ENCODE data around the gene DYNC1I2.
"Not testable (repeated sequence)": the region's sequence is repeated elsewhere in the genome, so short reads cannot be mapped to it uniquely, and the experiment has no call there.

The DYNC1I2 gene

DNA sequence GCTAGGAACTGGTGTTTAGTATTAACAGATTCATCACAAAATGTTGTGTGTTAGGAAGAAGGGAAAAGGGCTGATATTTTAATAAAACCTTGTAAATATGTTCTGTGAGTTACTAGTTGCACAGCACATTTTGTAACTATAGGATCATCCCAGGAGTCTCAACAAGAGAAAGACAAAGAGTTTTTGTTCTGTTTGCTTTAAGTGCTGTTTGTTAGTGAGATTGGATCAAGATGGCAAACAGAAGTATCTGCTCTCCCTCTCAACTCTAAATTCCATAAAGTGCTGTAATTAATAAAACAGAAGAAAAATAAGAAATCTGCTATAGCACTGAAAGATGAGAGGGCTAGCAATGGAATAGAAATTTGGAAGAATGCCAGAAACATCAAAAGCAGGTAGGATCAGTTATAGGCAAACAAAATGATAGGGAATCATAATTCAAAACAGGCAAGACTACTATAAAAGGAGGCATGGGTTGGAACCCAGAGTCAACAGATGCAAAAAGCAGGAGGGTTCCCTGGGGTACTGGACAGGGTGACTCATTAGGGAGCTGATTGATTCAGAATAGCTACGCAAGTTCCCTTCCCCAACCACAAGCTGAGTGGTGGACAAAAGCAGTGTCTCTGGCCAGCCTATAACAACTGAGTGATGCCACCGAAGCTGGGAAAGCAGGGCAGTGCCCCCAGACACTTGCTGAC is 75.8 kb downstream of the DYNC1I2 start:
- H3K36me3 Mint-ChIP-seq (ENCODE audit: insufficient read depth), result peaks cover 15% of the 10 kb centered on the region
- no peak for DNase-seq (ENCODE audit: low spot score in 2 of 2)

DNA sequence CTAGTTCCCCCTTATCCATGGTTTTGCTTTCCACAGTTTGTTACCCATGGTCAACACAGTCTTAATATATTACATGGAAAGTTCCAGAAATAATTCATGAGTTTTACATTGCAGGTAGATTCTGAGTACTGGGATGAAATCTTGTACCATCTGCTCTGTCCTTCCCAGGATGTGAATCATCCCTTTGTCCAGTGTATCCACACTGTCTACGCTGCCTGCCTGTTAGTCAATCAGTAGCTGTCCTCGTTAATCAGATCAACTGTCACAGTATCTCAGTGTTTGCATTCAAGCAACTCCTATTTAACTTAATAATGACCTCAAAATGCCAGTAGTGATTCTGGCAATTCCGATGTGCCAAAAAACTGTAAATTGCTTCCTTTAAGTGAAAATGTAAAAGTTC is 76.3 kb downstream of the DYNC1I2 start:
- DNase-seq (ENCODE audit: low spot score in 2 of 2) (no peak), ATAC-seq (replicated peaks; ENCODE audit: extremely low read depth, poor library complexity, severe bottlenecking) (no peak)
- H3K4me1 Mint-ChIP-seq, result peaks cover 7% of the 10 kb centered on the region
- H3K9me3 Mint-ChIP-seq, result peaks cover 5% of the 10 kb centered on the region
- peaks cover 15% of the 10 kb centered on the region for H3K36me3 Mint-ChIP-seq (ENCODE audit: insufficient read depth)
- H3K4me3 Mint-ChIP-seq, result no peak overlapping the region
- H3K27ac Mint-ChIP-seq (ENCODE audit: low read depth), result no peak overlapping the region
- no peaks in the 10 kb centered on the region for H3K27me3 Mint-ChIP-seq

More for the DNA sequence above, 75.8 kb downstream of the DYNC1I2 start:
- H3K9me3 Mint-ChIP-seq, result peaks cover 5% of the 10 kb centered on the region
- no peak overlapping the region for H3K4me3 Mint-ChIP-seq
- no peaks in the 10 kb centered on the region for H3K27me3 Mint-ChIP-seq
- ATAC-seq (replicated peaks; ENCODE audit: extremely low read depth, poor library complexity, severe bottlenecking), result no peak
- H3K27ac Mint-ChIP-seq (ENCODE audit: low read depth), result no peak overlapping the region
- peaks cover 12% of the 10 kb centered on the region for H3K4me1 Mint-ChIP-seq

DNA sequence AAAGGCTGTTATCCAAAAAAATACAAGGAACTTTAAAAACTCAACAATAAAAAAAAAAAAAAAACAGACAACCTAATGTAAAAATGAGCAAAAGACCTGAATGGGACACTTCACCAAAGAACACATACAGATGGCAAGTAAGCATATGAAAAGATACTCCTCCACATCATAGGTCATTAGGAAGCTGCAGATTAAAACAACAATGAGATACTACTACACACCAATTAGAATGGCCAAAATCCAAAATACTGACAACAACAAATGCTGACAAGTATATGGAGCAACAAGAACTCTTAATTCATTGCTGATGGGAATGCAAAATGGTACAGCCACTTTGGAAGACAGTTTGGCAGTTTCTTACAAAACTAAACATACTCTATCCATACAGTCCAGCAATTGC is 84.2 kb downstream of the DYNC1I2 start:
- Mint-ChIP-seq H3K4me1 (no peaks in the 10 kb centered on the region), H3K36me3 (ENCODE audit: insufficient read depth) (peaks cover 3% of the 10 kb centered on the region), H3K27ac (ENCODE audit: low read depth) (no peak overlapping the region), H3K4me3 (no peak overlapping the region), H3K27me3 (no peaks in the 10 kb centered on the region), H3K9me3 (no peaks in the 10 kb centered on the region)
- no peak for ATAC-seq (replicated peaks; ENCODE audit: extremely low read depth, poor library complexity, severe bottlenecking)
- no peak for DNase-seq (ENCODE audit: low spot score in 2 of 2)

DNA sequence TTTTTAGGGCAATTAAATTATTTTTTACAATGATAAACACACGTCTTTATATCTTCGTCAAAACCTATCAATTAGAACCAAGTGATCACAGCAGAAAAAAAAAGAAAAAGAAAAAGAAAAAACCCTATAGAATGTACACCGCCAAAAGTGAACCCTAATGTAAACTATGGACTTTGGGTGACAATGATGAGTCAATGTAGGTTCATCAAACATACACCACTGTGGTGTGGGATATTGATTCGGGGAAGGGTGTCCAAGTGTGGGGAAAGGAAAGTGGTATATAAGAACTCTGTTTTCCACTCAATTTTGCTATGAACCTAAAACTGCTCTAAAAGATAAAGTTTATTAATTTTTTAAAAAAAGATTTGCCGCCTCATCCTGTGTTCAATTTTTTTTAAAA is 85.1 kb downstream of the DYNC1I2 start:
- Mint-ChIP-seq H3K4me1 (no peaks in the 10 kb centered on the region), H3K36me3 (ENCODE audit: insufficient read depth) (peaks cover 3% of the 10 kb centered on the region), H3K4me3 (no peak overlapping the region), H3K27me3 (no peaks in the 10 kb centered on the region), H3K27ac (ENCODE audit: low read depth) (no peak overlapping the region), H3K9me3 (no peaks in the 10 kb centered on the region)
- ATAC-seq (replicated peaks; ENCODE audit: extremely low read depth, poor library complexity, severe bottlenecking), result no peak
- DNase-seq (ENCODE audit: low spot score in 2 of 2), result no peak

DNA sequence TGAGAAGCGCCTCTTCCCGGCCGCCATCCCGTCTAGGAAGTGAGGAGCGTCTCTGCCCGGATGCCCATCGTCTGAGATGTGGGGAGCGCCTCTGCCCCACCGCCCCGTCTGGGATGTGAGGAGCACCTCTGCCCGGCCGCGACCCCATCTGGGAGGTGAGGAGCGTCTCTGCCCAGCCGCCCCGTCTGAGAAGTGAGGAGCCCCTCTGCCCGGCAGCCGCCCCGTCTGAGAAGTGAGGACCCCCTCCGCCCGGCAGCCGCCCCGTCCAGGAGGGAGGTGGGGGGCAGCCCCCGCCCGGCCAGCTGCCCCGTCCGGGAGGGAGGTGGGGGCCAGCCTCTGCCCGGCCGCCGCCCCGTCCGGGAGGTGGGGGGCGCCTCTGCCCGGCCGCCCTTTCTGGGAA is 87.3 kb downstream of the DYNC1I2 start:
- not testable (repeated sequence) for H3K4me1 Mint-ChIP-seq; ATAC-seq (replicated peaks; ENCODE audit: extremely low read depth, poor library complexity, severe bottlenecking); H3K9me3 Mint-ChIP-seq; H3K4me3 Mint-ChIP-seq; H3K27me3 Mint-ChIP-seq; DNase-seq (ENCODE audit: low spot score in 2 of 2); H3K27ac Mint-ChIP-seq (ENCODE audit: low read depth); H3K36me3 Mint-ChIP-seq (ENCODE audit: insufficient read depth)

DNA sequence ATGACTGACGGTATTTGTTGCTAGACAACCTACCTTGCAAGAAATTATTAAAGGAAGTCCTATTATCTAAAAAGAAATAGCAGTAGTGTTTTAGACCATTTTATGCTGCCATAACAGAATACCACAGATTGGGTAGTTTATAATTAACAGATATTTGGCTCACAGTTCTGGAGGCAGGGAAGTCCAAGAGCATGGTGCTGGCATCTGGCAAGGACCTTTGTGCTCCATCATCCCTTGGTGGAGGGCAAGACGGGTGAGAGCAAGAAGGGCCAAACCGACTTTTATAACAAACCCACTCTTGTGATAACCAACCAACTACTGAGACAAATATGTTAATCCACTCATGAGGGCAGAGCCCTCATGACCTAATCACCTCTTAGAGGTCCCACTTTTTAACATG is 91.2 kb downstream of the DYNC1I2 start:
- H3K4me3 Mint-ChIP-seq, result no peak overlapping the region
- H3K36me3 Mint-ChIP-seq (ENCODE audit: insufficient read depth), result peaks cover 1% of the 10 kb centered on the region
- ATAC-seq (replicated peaks; ENCODE audit: extremely low read depth, poor library complexity, severe bottlenecking) (no peak), DNase-seq (ENCODE audit: low spot score in 2 of 2) (no peak)
- peaks cover 5% of the 10 kb centered on the region for H3K9me3 Mint-ChIP-seq
- no peak overlapping the region for H3K27ac Mint-ChIP-seq (ENCODE audit: low read depth)
- H3K4me1 Mint-ChIP-seq, result no peaks in the 10 kb centered on the region
- H3K27me3 Mint-ChIP-seq, result no peaks in the 10 kb centered on the region

DNA sequence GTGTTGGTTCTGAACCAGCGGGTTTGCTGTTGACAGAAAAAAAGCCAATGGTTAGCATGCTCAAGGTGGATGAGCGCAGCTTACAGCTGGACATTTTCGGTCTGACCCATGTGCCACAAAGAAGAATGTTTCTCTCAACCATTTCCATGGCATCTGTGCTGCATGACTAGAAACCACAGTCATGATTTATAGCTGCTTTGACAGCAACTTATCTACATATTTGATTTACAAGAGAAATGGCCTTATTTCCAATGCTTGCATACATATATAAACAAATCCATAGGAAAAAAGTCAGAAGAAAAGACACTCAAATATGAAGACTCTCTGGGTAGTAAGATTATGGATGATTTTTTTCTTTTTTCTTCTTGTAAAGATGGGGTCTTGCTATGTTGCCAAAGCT is 98.2 kb downstream of the DYNC1I2 start:
- H3K4me1 Mint-ChIP-seq, result no peaks in the 10 kb centered on the region
- H3K4me3 Mint-ChIP-seq, result no peak overlapping the region
- no peaks in the 10 kb centered on the region for H3K9me3 Mint-ChIP-seq
- DNase-seq (ENCODE audit: low spot score in 2 of 2) (no peak), ATAC-seq (replicated peaks; ENCODE audit: extremely low read depth, poor library complexity, severe bottlenecking) (no peak)
- H3K27me3 Mint-ChIP-seq, result no peaks in the 10 kb centered on the region
- peaks cover 32% of the 10 kb centered on the region for H3K36me3 Mint-ChIP-seq (ENCODE audit: insufficient read depth)
- no peak overlapping the region for H3K27ac Mint-ChIP-seq (ENCODE audit: low read depth)

DNA sequence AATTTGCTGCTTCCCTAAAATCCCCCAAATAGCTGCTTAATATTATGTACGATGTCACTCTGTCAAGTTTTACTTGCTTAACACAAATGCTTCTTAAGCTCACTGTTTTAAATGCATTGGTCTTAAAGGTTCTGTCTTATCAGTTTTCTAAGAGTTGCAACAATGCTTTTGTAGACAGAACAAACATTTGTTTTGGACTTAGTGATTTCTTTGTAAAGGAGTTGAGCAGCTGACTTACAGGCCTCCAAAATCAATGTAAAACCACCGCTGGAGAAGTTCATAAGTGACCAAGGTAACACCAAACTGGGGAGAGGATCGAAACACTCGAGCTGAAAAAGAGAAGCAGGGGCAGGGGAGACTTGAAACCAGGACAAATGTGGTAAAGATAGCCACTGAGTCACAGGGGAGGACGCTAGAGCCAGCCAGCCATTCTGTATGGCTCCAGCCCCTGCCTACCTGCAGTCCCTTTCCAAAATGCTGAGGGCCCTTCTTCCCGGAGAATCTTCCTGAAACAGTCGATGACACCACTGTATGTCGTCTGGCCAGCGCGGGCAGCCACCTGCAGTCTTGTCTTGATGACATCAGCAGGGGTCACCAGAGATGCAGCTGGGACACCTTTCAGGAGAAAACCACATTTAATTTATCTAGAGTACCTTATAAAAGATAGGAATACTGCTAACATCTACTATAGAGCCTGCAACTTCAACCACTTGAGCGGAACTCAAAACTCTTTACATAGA is 100.2 kb downstream of the DYNC1I2 start:
- ATAC-seq (replicated peaks; ENCODE audit: extremely low read depth, poor library complexity, severe bottlenecking) (no peak), DNase-seq (ENCODE audit: low spot score in 2 of 2) (no peak)
- Mint-ChIP-seq H3K27me3 (no peaks in the 10 kb centered on the region), H3K4me3 (no peak overlapping the region), H3K27ac (ENCODE audit: low read depth) (no peak overlapping the region), H3K9me3 (no peaks in the 10 kb centered on the region), H3K36me3 (ENCODE audit: insufficient read depth) (peaks cover 35% of the 10 kb centered on the region), H3K4me1 (no peaks in the 10 kb centered on the region)

DNA sequence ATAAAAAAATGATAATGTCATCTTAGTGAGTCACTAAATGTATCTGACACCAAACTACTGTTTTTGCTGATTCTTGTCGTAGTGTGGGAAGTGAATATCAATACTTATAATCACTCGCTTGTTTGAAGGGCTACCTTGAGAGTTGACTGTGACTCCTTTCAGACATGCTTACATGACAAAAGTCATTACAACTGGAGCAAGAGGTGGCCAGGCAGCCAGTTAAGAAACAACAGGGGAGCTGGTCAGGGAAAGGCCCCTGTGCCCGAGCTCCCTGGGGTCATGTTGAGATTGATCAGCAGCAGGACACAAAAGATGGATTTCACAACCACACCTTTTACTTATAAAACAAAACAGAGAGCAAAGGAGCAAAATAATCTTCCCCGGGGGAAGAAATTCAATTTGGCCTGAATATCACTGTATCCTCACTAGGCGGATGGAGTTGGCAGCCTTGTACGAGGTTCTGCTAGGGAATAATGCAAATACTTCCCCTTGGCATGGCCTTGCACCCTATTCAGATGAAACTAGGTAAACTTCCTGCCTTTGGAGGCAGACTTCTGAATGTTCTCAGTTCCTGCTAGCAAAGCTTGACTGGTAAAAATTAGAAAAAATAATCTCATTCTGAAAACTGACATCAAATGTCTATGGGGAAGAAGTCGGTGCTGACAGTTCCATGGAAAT is 101.2 kb downstream of the DYNC1I2 start:
- Mint-ChIP-seq H3K4me1 (no peaks in the 10 kb centered on the region), H3K36me3 (ENCODE audit: insufficient read depth) (peaks cover 44% of the 10 kb centered on the region), H3K27me3 (no peaks in the 10 kb centered on the region), H3K4me3 (no peak overlapping the region), H3K27ac (ENCODE audit: low read depth) (no peak overlapping the region), H3K9me3 (no peaks in the 10 kb centered on the region)
- ATAC-seq (replicated peaks; ENCODE audit: extremely low read depth, poor library complexity, severe bottlenecking) (no peak), DNase-seq (ENCODE audit: low spot score in 2 of 2) (no peak)

DNA sequence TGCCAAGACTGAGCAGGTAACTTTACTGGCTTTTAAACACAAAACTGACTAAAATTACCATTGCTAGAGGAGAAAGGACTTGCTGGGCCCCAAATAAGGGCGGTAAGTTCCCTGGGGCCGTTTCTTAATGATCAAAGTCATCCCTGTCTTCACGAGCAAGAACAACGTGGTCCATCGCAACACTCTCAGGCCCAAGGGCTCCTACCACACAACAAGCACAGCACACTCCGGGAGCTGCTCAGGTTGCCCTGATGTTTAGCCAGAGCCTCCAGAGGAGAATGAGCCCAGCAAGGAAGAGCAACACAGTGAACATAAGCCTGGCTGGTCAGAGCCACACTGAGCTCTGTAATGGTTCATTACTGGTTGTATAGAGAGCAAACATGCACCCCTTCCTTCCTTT is 102.7 kb downstream of the DYNC1I2 start:
- no peak overlapping the region for H3K4me3 Mint-ChIP-seq
- no peaks in the 10 kb centered on the region for H3K4me1 Mint-ChIP-seq
- peaks cover 42% of the 10 kb centered on the region for H3K36me3 Mint-ChIP-seq (ENCODE audit: insufficient read depth)
- DNase-seq (ENCODE audit: low spot score in 2 of 2) (no peak), ATAC-seq (replicated peaks; ENCODE audit: extremely low read depth, poor library complexity, severe bottlenecking) (no peak)
- H3K27me3 Mint-ChIP-seq, result no peaks in the 10 kb centered on the region
- H3K27ac Mint-ChIP-seq (ENCODE audit: low read depth), result peak overlapping the region; percentile 50
- no peaks in the 10 kb centered on the region for H3K9me3 Mint-ChIP-seq

DNA sequence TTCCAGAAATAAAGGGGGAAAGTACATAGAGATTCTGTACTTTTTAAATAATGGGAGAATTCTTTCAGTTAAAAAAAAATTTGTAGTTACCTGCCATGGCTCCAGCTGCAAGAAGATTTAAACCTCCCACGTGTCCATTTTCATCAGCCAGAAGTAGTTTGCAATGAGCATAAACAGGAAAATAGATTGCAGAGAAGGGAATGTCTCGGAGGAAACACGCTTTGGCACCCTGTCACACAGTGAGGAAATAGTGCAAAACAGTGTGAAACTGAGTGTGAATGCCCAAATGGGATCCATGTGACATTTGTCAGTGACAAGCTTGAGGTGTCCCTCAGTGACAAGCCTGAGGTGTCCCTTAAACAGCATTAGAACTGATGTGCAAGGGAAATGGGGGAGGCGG is 104.1 kb downstream of the DYNC1I2 start:
- ATAC-seq (replicated peaks; ENCODE audit: extremely low read depth, poor library complexity, severe bottlenecking), result no peak
- Mint-ChIP-seq H3K4me3 (no peak overlapping the region), H3K36me3 (ENCODE audit: insufficient read depth) (peaks cover 33% of the 10 kb centered on the region), H3K9me3 (no peaks in the 10 kb centered on the region), H3K27ac (ENCODE audit: low read depth) (no peak overlapping the region), H3K27me3 (no peaks in the 10 kb centered on the region), H3K4me1 (no peaks in the 10 kb centered on the region)
- no peak for DNase-seq (ENCODE audit: low spot score in 2 of 2)

DNA sequence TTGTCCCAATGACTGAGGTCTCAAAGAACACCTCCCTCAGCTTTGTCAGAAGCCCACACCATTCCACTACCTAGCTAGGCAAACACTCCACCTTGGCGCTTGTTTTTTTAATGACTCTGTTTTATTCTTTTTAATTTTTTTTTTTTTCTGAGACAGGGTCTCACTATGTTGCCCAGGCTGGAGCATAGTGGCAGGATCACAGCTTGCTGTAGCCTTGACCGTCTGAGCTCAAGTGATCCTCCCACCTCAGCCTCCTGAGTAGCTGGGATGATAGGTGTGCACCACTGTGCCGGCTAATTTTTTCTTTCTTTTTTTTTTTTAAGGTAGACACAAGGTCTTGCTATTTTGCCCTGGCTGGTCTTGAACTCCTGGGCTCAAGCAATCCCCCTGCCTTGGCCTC is 104.9 kb downstream of the DYNC1I2 start:
- H3K27me3 Mint-ChIP-seq, result no peaks in the 10 kb centered on the region
- DNase-seq (ENCODE audit: low spot score in 2 of 2) (no peak), ATAC-seq (replicated peaks; ENCODE audit: extremely low read depth, poor library complexity, severe bottlenecking) (no peak)
- H3K4me1 Mint-ChIP-seq, result no peaks in the 10 kb centered on the region
- H3K9me3 Mint-ChIP-seq, result no peaks in the 10 kb centered on the region
- peaks cover 30% of the 10 kb centered on the region for H3K36me3 Mint-ChIP-seq (ENCODE audit: insufficient read depth)
- H3K4me3 Mint-ChIP-seq, result no peak overlapping the region
- no peak overlapping the region for H3K27ac Mint-ChIP-seq (ENCODE audit: low read depth)
